Fibroblast of mammary gland (primary cell): ENCODE data around the gene PRSS33.

Experiments used
- DNase-seq: peaks from one replicate; pipeline ENCODE4 v3.0.0-alpha.2; 2010; ENCODE audit warnings: low read depth
- H3K4me3 ChIP-seq: 2 replicates; pipeline ENCODE4 v1.5.1; 2011; ENCODE audit warnings: low read depth, mild to moderate bottlenecking, low read length, moderate library complexity; ENCODE audit not compliant: control insufficient read depth
- CTCF ChIP-seq: conservative IDR thresholded peaks from 2 replicates; pipeline ENCODE4 v1.5.1; 2011; ENCODE audit warnings: low read depth, low read length, inconsistent platforms; ENCODE audit not compliant: control insufficient read depth, insufficient read depth

The PRSS33 gene

GRCh38 chr16:2755158-2755557 is 32.2 kb downstream of the PRSS33 start:
- H3K4me3 ChIP-seq, result peak overlapping the region; percentile 1

GRCh38 chr16:2753733-2754020 is 33.7 kb downstream of the PRSS33 start:
- peak; percentile 18 for DNase-seq
- peak overlapping the region; percentile 95 for H3K4me3 ChIP-seq
- TF ChIP-seq CTCF, result no peak

More at GRCh38 chr16:2755158-2755557, 32.2 kb downstream of the PRSS33 start:
- TF ChIP-seq CTCF, result no peak
- DNase-seq, result no peak

GRCh38 chr16:2752850-2753732 is 34.3 kb downstream of the PRSS33 start:
- peak; percentile 79 for DNase-seq
- TF ChIP-seq CTCF, result no peak
- peak overlapping the region; percentile 95 for H3K4me3 ChIP-seq

DNA sequence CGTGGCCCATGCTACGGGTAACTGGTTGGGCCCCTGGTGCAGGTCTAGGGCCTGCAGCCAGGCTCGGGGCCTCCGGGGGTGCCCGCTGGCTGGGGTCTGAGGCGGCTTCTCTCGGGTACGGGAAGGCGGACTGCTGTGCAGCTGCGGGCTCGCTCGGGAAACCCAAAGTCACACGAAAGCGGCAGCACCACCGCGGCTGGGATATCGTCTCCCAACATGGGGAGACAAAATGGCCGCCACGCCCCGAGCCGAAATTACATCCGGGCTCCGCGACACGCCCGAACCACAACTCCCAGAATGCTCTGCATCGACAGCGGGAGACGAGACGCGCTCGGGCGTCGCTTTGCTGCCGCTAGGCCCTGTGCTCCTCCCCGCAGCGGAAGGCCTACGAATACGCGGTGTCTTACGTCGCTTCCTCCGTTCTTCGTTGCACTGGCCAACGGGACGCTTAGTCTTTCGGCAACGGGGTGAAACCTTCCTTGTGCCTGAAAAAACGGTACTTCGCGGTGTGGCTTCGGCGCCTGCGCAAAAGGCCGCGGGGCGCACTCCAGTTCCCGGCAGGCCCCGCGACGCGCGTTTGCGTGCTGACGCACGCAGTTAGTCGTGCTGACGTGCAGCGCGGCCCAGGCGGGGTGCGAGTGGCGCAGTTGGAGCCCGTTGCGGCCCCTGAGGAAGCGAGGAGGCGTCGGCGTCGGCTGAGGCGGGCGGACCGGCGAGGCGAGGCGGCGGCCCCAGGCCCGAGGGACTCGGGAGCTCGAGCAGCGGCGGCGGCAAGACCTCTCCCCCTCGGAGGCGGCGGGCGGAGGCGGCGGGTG is 35.1 kb downstream of the PRSS33 start, which contains the start of gene SRRM2:
Gene SRRM2, plus strand, starts transcription at position 604 of the 815 bp plus-strand sequence. CDS start 3,727 bp downstream, outside the sequence.
- DNase-seq, result peak; percentile 94
- no peak for TF ChIP-seq CTCF
- peak within 1 kb of the TSS; percentile 95 for H3K4me3 ChIP-seq

- no peak for TF ChIP-seq CTCF
- peak; percentile 33 for DNase-seq
- H3K4me3 ChIP-seq, result peak overlapping the region; percentile 95
These were observed 35.8 kb downstream of the PRSS33 start for GRCh38 chr16:2751577-2752034.

DNA sequence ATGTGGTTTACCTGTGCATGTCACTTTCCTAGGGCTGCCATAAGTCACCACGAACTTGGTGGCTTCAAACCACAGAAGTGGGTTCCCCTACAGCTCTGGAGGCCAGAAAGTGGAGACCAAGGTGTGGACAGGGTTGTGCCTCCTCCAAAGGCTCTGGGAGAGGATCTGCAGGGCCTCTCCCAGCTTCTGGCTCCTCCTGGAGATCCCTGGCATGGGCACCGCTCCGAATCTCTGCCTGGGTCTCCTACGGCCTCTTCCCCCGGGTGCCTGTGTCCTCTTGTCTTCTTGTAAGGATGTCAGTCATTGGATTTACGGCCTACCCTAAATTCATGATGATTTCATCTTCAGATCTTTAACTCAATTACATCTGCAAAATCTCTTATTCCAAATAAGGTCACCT is 37.4 kb downstream of the PRSS33 start:
- DNase-seq, result no peak
- no peak overlapping the region for H3K4me3 ChIP-seq
- no peak for TF ChIP-seq CTCF
